ENCODE data around the gene PDE2A. TPM values are rescaled to one million over a fixed set of nuclear protein-coding genes. Genes with fewer than 3 reads are reported as not detected.

Gene PDE2A
- total RNA-seq, 4 donors from 2014 or later: 40.6 to 68.8 (median 47.6) TPM

DNA sequence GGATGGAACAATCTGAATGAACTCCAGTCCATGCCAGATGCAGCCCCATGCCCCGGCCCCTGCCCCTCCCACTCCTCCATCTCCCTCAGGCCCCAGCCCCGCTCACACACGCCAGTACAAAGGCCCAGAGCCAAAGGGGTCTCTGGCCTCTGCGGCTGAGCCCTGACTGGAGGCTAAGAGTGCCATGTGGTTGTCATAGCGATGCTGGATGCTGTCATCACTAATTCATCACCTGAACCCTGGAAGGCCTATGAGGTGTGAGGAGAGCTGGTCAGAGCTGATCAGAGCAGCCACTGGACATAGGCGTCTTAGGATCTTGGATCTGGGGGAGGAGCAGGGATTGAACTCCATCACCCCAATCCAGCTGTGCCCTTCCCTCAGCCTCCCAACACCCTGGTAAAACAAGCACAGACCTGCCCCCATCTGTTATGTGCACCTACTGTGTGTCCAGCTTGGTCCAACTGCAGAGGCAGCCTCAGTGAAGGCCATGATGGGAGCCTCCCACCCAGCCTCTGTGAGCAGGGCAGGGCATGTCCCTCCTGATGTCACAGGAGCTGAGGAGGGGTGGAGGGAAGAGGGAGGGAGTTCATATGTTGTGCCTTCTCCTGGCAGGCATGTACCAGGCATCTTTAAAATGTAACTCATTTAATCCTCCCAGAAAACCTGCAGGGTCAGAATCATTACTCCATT, 16.7 kb downstream of the PDE2A start:
- Histone ChIP-seq H3K4me1 (no peaks in the 10 kb centered on the region), H3K27me3 (peaks cover 0 to 16% (median 0%) of the 10 kb centered on the region in 4 donors), H3K9me3 (no peaks in the 10 kb centered on the region), H3K36me3 (no peaks in the 10 kb centered on the region), H3K4me3 (no peak overlapping the region), H3K27ac (replicated peaks in 1 of 4) (no peak overlapping the region)
- 76% methylated on average over 6 of the region's 6 CpGs for WGBS
- DNase-seq (ENCODE audit: extremely low spot score): no peak
- intact Hi-C loops (cut with DNase I): no loop called here
- TF ChIP-seq POLR2A (IDR thresholded peaks at IDR 0.05; ENCODE audit: low read depth): no peak
- TF ChIP-seq POLR2AphosphoS5 (IDR thresholded peaks at IDR 0.05): no peak
- TF ChIP-seq, protein P1, sequence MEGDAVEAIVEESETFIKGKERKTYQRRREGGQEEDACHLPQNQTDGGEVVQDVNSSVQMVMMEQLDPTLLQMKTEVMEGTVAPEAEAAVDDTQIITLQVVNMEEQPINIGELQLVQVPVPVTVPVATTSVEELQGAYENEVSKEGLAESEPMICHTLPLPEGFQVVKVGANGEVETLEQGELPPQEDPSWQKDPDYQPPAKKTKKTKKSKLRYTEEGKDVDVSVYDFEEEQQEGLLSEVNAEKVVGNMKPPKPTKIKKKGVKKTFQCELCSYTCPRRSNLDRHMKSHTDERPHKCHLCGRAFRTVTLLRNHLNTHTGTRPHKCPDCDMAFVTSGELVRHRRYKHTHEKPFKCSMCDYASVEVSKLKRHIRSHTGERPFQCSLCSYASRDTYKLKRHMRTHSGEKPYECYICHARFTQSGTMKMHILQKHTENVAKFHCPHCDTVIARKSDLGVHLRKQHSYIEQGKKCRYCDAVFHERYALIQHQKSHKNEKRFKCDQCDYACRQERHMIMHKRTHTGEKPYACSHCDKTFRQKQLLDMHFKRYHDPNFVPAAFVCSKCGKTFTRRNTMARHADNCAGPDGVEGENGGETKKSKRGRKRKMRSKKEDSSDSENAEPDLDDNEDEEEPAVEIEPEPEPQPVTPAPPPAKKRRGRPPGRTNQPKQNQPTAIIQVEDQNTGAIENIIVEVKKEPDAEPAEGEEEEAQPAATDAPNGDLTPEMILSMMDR (IDR thresholded peaks at IDR 0.05): no peak
- no peak for TF ChIP-seq EP300 (IDR thresholded peaks at IDR 0.05)

DNA sequence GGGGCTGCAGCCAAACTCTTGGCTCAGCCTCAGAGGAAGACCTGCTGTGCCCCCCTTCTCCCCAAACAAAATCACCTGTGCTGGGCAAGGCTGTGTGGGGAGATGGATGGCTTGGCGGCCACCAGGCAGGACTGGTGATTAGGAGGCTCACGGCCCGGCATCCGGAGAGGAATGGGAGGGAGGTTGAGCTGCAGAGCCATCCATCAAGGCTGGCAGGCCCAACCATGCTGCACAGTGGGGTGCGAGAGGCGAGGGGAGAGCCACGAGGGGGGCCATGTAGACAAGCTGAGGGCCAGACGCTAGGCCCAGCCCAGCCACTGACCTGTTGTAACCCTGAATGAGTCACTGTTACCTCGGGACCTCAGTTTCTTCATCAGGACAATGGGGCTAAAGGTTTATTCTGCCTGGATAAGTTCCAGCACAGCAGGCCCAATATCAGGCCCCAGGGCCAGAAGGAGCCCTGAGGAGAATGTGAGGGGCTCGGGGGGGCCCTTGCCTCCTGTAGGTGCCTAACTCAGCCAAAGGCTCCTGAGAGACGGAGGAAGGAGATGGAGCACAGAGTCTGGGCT, 18.2 kb downstream of the PDE2A start:
- Histone ChIP-seq H3K4me3 (no peak overlapping the region), H3K36me3 (no peaks in the 10 kb centered on the region), H3K9me3 (no peaks in the 10 kb centered on the region), H3K27ac (replicated peaks in 1 of 4) (no peak overlapping the region), H3K4me1 (no peaks in the 10 kb centered on the region), H3K27me3 (peaks cover 0 to 13% (median 0%) of the 10 kb centered on the region in 4 donors)
- WGBS: 84% methylated on average over 7 of the region's 11 CpGs
- TF ChIP-seq POLR2AphosphoS5 (IDR thresholded peaks at IDR 0.05): no peak
- TF ChIP-seq EP300 (IDR thresholded peaks at IDR 0.05): no peak
- no peak for TF ChIP-seq POLR2A (IDR thresholded peaks at IDR 0.05; ENCODE audit: low read depth)
- TF ChIP-seq, protein P1 (IDR thresholded peaks at IDR 0.05): no peak
- intact Hi-C loops (cut with DNase I): no loop called here
- no peak for DNase-seq (ENCODE audit: extremely low spot score)

DNA sequence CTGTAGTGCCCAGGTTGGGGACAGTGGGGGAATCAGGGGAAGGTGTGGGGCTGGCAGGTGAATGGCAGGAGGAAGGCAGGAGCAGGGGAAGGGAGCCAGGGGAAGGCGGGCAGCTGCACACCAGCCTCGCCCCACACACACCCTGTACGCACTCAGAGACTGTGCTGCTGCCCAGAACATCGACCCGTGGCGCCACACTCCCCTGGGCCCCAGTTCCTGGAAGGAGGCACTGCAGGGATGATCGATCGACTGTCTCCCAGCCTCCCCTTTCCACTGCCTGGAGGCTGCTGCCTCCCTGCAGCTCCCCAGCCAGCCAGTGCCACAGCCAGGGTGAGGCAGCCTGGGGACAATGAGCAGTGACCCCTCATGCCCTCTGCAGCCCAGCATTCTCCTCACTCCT, 19.2 kb downstream of the PDE2A start:
- WGBS: 98% methylated on average over 8 of the region's 8 CpGs
- TF ChIP-seq POLR2AphosphoS5 (IDR thresholded peaks at IDR 0.05) (no peak), POLR2A (IDR thresholded peaks at IDR 0.05; ENCODE audit: low read depth) (no peak), EP300 (IDR thresholded peaks at IDR 0.05) (no peak)
- TF ChIP-seq, protein P1 (IDR thresholded peaks at IDR 0.05): no peak
- Histone ChIP-seq H3K27me3 (peaks cover 0 to 13% (median 0%) of the 10 kb centered on the region in 4 donors), H3K9me3 (no peaks in the 10 kb centered on the region), H3K4me1 (no peaks in the 10 kb centered on the region), H3K27ac (replicated peaks in 1 of 4) (no peak overlapping the region), H3K4me3 (no peak overlapping the region), H3K36me3 (no peaks in the 10 kb centered on the region)
- no peak for DNase-seq (ENCODE audit: extremely low spot score)
- intact Hi-C loops (cut with DNase I): no loop called here

DNA sequence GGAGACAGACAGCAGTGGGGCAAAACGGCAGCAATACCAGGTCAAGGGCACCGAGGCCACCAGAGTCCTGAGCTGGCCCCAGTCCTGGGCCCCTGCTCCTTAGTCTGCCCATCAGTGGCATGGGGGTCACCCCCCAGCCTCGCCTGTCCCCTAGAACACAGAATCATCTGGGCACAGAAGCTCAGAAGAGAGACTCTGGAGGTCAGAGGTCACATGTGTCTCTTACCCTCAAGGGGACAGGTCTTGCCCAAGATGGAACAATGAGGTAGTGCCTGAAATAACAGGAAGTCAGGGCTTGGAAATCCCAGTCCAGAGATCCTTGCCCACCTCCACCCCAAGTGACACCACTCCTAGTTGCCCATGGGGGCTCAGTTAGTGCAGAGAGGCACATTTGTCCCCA, 20.6 kb downstream of the PDE2A start:
- Histone ChIP-seq H3K4me3 (no peak overlapping the region), H3K27me3 (peaks cover 0 to 7% (median 0%) of the 10 kb centered on the region in 4 donors), H3K4me1 (no peaks in the 10 kb centered on the region), H3K27ac (replicated peaks in 1 of 4) (no peak overlapping the region), H3K9me3 (no peaks in the 10 kb centered on the region), H3K36me3 (no peaks in the 10 kb centered on the region)
- TF ChIP-seq POLR2A (IDR thresholded peaks at IDR 0.05; ENCODE audit: low read depth): no peak
- TF ChIP-seq, protein P1 (IDR thresholded peaks at IDR 0.05): no peak
- TF ChIP-seq EP300 (IDR thresholded peaks at IDR 0.05): no peak
- no peak for TF ChIP-seq POLR2AphosphoS5 (IDR thresholded peaks at IDR 0.05)
- WGBS: 79% methylated on average over 3 of the region's 3 CpGs
- no peak for DNase-seq (ENCODE audit: extremely low spot score)
- intact Hi-C loops (cut with DNase I): no loop called here

Data from esophagus muscularis mucosa (tissue), 4 donors.